ENCODE measurements around the gene UTS2B.

GRCh38 chr3:191246630-191247029 lies 83.7 kb downstream of the UTS2B start:
- TF ChIP-seq, protein P1, sequence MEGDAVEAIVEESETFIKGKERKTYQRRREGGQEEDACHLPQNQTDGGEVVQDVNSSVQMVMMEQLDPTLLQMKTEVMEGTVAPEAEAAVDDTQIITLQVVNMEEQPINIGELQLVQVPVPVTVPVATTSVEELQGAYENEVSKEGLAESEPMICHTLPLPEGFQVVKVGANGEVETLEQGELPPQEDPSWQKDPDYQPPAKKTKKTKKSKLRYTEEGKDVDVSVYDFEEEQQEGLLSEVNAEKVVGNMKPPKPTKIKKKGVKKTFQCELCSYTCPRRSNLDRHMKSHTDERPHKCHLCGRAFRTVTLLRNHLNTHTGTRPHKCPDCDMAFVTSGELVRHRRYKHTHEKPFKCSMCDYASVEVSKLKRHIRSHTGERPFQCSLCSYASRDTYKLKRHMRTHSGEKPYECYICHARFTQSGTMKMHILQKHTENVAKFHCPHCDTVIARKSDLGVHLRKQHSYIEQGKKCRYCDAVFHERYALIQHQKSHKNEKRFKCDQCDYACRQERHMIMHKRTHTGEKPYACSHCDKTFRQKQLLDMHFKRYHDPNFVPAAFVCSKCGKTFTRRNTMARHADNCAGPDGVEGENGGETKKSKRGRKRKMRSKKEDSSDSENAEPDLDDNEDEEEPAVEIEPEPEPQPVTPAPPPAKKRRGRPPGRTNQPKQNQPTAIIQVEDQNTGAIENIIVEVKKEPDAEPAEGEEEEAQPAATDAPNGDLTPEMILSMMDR (IDR thresholded peaks at IDR 0.05; ENCODE audit: poor library complexity, severe bottlenecking): no peak
- TF ChIP-seq EP300 (conservative IDR thresholded peaks at IDR 0.05; ENCODE audit: poor library complexity, severe bottlenecking): no peak
- TF ChIP-seq, protein P2, sequence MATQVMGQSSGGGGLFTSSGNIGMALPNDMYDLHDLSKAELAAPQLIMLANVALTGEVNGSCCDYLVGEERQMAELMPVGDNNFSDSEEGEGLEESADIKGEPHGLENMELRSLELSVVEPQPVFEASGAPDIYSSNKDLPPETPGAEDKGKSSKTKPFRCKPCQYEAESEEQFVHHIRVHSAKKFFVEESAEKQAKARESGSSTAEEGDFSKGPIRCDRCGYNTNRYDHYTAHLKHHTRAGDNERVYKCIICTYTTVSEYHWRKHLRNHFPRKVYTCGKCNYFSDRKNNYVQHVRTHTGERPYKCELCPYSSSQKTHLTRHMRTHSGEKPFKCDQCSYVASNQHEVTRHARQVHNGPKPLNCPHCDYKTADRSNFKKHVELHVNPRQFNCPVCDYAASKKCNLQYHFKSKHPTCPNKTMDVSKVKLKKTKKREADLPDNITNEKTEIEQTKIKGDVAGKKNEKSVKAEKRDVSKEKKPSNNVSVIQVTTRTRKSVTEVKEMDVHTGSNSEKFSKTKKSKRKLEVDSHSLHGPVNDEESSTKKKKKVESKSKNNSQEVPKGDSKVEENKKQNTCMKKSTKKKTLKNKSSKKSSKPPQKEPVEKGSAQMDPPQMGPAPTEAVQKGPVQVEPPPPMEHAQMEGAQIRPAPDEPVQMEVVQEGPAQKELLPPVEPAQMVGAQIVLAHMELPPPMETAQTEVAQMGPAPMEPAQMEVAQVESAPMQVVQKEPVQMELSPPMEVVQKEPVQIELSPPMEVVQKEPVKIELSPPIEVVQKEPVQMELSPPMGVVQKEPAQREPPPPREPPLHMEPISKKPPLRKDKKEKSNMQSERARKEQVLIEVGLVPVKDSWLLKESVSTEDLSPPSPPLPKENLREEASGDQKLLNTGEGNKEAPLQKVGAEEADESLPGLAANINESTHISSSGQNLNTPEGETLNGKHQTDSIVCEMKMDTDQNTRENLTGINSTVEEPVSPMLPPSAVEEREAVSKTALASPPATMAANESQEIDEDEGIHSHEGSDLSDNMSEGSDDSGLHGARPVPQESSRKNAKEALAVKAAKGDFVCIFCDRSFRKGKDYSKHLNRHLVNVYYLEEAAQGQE (IDR thresholded peaks at IDR 0.05; ENCODE audit: borderline replicate concordance): no peak

Measured in neural cell (in vitro differentiated cells).